Stimulated activated naive CD4-positive, alpha-beta T cell treated with Interleukin-2 at 50 U/mL for 16 hours (primary cell): ENCODE measurements around the gene IRAK2.

Source experiments
- DNase-seq: peaks from one replicate; lab custom pipeline; 2025; lab: John Stamatoyannopoulos, UW

Gene IRAK2

DNA sequence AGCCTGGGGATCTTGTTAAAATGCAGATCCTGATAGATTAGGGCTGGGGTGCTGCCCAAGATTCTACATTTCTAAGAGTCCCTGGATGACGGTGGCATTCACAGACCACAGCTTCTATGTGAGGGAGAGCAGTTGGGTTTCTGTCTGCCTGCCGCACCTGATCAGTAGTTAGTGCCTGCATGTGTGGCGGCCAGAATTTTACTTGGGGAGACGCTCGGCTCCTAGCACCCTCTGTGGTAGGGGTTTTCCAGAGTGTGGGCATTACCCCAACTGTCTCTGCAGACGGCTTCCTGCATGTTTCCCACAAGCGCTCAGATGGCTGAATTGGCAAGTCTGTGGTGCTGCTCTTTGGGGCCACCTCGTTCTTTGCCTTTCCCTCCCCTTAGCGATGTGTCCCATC, 119.8 kb downstream of the IRAK2 start:
- DNase-seq, result peak; percentile 33

DNA sequence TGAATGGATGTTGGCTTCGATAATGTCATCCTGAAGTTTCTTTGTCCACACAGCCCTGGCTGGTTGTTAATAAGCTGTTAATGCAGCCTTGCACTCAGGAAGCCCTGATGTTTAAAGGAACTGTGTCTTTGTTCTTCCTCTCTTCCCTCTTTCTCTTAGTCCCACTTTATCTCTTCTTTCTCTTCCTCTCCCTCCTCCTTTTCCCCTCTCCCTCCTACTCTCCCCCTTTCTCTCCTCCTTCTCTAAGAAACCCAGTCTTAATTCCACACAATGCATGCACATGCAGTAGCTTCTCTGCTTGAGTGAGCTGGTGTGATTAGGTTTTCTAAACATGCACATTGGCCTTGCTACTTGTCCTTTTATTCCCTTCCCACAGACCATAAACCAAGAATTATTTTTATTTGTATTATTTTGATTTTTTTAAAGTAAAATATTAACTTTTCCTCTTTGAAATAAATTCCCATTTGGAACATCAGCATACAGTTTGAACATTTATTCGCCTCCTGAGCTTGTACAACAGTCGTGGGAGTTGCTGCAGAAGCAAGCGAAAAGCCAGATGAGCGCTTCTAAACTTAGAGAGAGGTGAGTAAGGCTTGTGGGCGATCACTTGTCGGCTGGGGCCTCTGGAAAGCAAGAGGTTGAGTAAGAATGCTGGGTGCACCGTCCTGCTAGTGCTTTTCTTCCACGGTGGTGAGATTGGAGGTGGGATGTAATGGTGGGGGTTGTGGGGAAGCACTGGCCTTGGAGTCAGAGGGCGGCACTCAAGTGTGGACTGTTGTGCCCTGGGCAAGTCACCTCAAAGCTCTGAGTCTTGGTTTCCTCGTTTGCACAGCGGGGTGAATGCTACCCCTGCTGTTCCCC, 120.8 kb downstream of the IRAK2 start:
- no peak for DNase-seq

DNA sequence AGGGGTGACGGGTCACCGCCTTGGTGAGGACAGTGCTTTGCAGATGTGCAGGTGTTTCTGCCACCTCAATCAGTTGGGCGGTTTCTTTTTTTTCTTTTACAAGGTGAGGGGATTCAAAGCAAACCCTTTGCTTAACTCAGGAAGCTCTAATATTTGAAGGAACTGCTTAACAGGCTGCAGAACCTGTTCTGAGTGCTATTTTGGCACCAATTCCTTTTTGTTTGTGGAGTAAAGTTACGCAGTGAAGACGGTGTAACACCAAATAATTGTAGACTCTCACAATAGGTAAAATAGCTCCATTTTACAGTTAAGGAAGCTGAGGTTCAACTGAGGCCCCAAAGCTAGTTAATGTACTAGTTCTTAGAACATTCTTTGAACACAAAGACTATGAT, 121.4 kb downstream of the IRAK2 start:
- no peak for DNase-seq

DNA sequence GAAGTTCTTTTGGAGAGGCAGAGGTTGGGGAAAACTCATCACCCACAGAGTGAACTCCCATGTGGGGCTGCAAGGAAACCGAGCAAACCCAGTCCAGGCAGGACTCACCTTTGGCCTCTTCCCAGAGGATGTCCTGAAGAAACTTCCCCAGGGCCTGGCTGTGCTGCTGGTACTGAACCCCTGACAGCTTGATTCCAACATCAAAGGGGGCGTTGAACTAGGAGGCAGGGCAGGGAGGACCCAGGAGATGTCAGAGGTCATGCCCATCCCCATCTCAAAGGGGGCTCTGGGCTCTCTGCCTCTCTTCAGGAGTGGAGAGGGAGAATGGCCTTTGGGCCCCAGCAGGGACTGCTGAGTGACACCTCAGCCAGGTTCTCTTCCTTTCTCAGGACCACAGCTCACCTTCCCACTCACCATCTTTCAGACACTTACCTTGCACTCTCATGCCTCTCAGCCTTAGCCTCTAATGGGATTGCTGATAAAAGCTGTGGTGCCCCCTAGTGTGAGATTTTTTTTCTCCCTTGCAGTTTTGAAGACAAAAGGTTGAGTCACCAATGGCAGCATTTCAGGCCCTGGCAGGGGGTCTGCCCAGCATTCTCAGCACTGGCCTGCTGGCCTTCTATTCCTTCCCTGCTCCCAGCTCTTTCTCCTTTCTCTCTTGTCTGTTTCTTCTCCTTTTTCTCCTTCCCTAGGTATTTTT, 122.0 kb downstream of the IRAK2 start:
- no peak for DNase-seq

DNA sequence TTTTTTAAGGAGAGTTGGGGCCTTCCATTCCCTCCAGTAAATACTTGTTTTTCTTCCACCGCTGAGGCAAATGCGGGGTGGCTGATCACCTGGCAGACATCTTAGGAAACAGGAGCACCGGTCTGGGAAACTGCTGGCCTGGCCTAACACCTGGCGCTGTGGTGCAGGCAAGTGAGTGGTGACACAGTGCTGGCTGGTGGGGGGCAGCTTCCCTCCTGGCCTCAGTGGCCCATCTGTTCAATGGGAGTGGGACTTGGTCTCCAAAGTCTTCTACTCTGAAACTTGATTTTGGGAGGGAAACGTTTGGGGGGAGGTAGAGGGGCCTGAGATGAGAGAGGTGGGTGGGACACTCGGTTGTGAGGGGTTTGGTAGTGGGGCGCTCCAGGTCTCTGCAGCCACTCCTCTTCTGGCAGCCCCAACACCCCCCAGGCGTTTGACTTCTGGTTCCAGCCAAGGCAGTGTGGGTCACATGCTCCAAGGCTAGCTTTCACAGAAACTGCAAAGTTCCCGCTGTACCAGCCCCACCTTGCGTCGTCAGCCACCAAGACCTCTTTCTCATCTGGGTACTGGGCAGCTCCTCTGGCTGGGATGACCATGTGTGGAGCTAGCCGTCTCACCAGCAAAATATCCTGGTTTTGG, 123.3 kb downstream of the IRAK2 start:
- no peak for DNase-seq

DNA sequence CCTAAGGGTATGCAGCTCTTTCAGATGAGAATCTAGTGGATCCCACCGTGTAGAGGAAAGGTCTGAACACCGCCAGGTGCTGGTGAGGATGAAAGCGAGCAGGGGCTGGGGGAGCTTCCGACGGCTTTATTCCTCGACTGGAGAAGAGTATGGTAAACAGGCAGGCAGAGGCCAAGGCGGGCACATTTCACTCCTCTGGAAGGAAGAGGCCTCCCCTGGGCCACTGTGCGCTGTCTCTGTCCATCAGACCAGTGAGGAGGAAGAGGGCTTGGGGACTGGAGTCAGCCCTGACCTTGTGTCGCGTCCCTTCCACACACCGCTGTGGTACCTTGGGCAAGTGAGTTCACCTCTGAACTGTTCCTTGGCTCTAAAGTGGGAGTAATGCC, 123.8 kb downstream of the IRAK2 start:
- no peak for DNase-seq

DNA sequence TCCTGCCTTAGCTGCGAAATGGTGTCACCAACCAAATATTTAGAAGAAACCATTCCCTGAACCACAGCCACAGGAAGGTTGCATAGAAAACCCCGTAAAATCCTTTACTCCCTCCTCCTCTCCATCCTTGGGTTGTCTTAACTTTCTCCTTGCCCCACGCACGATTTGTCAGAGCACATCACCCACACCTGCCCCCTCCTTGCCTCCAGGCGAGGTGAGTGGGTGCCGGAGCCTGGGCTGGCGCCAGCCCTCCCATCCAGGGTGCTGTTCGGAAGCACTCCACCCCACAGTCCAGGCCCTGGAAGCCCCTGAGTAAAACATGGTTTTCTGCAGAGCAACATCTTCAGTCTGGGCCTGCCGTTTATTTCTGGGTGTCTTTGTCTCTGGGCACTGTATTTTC, 124.4 kb downstream of the IRAK2 start:
- DNase-seq, result no peak

DNA sequence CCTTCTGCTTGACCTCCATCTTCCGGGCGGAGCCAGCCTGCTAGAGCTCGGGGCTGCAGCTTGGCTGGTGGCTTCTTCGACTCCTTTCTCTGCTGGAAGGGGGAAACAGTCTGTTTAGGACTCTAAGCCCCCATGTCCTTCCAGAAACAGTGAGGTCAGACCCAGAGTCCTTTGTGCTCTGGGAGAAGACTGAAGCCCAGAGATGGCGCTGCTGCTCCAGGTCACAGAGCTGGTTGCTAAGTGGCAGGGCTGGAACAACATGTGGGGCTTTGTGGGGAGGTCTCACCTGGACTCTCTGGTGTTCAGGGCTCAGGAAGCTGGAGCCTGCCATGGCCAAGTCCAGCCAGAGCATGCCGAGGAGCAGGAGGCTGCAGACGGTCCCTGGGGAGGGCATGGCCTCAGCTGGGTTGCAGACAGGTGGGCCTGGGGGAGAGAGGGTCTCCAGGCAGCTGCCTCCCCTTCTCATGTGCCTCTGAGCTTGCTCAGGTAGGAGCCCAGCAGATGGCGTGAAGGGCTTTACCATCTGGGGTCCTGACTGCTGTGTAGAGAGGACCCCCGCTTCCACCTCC, 125.2 kb downstream of the IRAK2 start:
- no peak for DNase-seq

DNA sequence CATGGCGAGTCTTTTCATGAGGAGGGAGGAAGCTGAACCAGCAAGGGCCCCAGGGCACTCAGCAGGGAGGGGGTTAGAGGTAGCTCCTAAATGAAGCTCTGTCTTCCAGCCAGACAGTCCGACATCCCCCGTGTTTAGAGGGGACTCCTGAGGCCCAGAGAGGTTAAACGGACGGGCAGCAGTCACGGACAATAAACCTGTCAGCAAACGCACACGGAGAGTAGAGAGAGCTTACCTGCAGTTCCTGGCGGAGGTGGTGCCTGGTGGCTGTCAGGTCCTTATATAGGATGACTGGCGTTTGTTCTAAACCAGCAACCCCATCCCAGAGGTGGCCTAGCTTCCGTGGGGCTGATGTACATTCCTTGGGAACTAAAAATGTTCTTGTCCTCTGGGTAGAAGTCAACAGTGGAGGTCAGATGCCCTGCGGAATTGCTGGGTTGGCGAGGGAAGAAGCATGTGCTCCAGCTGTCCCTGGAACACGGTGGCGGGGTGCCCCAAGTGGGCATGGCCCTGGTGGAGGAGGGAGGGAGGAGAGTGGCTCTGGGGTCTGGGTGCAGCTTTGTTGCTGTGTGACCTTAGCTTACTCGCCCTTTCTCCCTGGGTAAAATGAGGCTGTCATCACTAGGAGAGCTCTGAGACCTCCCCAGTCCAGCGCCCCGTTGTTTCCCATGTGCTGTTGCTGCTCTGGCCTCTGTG, 125.9 kb downstream of the IRAK2 start:
- no peak for DNase-seq

DNA sequence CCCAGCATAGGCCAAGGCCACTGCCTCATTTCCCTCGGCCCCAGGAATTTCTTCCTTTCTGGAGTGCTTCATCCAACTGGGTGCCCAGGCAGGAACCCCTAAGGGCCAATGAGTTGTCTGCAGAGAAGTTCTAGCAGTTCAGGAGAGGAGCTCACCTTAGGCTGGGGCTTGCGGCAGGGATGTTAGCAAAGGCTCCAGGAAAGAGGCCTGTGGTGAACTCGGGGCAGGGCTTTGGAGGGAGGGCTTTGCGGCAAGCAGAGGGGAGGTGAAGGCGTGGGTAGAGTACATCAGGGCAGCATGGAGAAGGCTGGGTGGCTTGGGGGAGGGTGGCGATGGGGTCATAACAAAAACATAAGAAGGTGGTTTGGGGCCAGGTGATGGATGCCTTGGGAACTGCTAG, 126.9 kb downstream of the IRAK2 start:
- no peak for DNase-seq

DNA sequence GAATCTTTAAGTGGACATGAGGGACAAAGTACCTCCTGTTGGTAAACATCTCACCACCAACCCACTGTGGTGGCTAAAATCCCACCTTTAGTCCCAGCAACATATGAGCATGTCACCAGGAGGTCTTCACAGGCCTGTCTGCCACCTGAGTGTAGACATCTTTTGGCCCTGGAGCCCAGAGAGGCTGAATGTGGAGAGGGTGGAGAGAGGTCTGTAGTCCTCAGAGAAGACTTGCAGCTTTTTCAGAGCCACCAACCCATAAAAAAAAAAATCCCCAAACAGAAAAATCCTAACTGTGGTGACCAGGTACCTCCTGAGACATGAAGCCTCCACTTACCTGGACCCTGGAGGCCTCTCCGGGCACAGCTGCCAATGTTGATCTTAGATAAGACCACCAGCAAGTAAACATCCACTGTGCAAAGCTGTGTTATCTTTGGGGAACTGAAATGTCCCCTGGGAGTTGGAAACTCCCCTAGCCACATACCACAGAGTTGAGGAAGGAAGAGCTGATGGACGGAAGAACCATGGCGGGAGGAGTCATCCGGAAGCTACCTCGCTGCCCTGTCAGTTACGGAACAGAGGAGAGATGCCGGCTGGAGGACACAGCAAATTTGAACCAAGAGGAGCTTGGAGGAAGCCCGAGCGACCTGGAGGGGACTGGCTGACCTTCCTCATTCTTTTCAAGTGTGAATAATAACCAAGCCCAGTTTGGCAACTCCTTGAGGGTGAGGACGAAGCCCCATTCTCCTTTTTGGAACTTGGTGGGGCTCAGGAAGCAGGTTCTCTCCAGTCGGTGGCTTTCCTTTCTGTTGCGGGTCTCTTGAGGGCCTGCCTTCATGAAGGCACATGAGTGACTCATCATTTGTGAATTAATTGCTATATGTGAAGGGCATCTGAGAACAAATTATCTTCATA, 128.0 kb downstream of the IRAK2 start, which contains the start of gene GHRL:
TSS of gene GHRL (minus strand) at position 443 of the 915 bp plus-strand sequence. CDS start 2,767 bp downstream, outside the sequence.
- DNase-seq, result no peak
